GM03348 (cell line): ENCODE measurements around the gene OLFM4.
"Not testable (repeated sequence)": the region's sequence is repeated elsewhere in the genome, so short reads cannot be mapped to it uniquely, and the experiment has no call there.

ENCODE experiments used
- DNase-seq: peaks from one replicate; pipeline ENCODE4 v3.0.0; 2012; ENCODE audit warnings: low spot score

Gene OLFM4, protein sequence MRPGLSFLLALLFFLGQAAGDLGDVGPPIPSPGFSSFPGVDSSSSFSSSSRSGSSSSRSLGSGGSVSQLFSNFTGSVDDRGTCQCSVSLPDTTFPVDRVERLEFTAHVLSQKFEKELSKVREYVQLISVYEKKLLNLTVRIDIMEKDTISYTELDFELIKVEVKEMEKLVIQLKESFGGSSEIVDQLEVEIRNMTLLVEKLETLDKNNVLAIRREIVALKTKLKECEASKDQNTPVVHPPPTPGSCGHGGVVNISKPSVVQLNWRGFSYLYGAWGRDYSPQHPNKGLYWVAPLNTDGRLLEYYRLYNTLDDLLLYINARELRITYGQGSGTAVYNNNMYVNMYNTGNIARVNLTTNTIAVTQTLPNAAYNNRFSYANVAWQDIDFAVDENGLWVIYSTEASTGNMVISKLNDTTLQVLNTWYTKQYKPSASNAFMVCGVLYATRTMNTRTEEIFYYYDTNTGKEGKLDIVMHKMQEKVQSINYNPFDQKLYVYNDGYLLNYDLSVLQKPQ

DNA sequence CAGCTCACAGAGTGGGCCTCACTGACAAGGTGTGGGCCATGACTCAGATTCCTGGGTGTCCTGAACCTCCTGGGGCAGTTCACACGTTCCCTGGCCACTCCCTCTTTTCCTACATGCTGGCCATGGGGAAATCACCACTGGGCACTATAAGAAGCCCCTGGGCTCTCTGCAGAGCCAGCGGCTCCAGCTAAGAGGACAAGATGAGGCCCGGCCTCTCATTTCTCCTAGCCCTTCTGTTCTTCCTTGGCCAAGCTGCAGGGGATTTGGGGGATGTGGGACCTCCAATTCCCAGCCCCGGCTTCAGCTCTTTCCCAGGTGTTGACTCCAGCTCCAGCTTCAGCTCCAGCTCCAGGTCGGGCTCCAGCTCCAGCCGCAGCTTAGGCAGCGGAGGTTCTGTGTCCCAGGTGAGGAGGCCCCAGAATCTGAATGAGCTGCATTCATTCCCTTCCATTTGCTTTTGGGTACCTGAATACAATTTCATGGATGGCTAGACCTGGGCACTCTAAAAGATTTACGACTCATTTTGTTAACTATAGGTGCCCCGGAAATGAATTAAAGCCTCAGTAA, at the start of gene OLFM4:
Gene OLFM4 (plus strand): TSS at position 177 of the 567 bp plus-strand sequence. CDS start 24 bp downstream, at position 201.
- DNase-seq = no peak

DNA sequence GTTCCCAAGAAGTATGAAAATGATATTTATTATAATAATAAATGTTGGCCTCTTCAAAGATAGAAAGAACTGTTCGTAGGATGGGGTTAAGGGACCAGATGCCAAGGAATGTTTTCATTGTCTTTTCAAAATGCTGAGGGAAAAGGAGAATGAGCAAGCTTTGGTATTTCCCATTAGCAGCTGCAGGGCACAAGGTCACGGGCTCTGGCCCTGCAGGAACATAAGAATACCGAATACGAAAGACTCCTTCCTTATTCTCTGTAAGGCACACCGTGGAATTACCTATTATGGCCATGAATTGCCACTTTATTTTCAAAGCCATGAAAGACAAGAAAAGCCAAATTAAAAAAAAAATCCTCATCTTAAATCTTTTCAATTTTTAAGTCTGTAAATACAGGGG, 49.6 kb upstream of the OLFM4 start:
- DNase-seq = no peak

DNA sequence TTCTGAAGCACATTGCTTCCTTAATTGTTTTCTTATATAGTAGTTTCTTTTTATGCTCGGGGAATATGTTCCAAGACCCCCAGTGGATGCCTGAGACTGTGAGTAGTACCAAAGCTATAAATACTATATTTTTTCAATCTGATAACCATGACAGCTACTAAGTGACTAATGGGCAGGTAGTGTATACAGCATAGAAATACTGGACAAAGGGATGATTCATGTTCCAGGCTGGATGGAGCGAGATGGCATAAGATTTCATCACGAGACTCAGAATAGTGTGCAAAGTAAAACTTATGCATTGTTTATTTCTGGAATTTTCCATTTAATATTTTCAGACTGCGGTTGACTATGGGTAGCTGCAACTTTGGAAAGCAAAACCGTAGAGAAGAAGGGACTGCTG, 47.9 kb upstream of the OLFM4 start:
- no peak for DNase-seq

DNA sequence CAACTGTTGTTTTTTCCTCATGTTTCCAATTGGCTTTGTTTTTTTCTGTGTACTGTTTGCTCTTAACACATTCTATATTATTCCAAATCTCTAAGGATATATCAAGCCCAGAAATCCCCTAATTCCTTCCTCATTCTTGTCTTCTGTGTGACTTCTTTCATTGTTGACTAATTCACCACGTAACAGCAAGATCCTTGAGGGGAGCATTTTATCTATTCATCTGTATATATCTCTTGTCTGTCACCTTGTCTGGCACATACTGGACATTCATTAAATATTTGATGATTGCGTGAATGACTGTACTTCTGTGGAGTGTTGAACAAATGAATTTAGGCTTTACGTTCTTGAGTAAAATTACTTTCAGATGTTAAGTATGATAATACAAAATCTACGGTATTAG, 44.8 kb upstream of the OLFM4 start:
- DNase-seq = no peak

DNA sequence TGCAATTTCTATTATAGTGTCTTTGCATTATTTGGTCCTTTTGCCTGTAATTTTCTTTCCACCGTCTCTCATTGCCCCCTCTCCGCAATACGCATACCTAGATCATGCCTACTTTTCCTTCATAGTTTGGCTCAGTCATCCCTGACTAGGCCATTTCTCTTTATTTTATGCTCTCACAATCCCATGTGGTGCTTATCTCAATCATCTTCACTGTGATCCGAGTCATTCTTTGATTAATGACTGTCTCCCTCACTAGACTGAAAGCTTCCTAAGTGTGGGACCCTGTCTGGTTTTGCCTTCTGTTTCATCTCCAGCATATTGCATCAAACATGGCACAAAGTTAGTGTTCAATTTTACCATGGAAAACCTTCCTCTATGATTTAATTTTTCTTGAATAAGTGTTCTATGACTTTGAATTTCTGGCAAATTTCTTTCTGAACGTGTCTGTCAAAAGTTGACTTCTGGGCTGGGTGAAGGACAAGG, 43.7 kb upstream of the OLFM4 start:
- DNase-seq = no peak

DNA sequence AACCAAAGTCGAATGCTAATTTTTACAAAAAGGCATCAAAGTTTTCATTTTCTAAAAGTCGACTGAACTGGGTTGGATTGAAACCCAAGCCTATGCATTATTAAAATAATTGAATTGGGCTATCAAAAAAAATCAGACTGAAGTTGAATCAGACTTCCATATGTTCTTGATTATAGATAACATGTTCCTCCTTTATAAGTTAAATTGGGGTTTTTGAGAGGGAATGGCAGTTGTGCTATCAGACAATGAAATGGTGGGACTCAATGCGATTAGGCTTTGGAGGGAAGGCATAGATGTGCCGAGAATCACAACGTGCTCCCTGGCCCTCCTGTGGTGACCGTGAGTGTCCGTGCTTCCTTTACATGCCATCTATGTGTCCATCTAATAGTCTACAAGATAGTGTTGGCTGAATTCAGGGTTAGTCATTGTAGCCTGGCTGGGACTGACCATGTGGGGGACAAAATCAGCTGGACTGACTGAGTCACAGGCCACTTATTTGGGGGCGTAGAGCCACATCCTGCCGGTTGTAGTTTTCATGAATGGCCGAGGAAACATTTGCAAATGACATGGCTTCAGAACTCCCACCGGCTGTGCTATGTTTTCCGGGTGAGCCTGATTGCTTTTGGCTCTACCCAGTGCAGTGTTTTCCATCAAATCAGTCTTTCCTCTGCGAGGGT, 37.1 kb upstream of the OLFM4 start:
- no peak for DNase-seq

DNA sequence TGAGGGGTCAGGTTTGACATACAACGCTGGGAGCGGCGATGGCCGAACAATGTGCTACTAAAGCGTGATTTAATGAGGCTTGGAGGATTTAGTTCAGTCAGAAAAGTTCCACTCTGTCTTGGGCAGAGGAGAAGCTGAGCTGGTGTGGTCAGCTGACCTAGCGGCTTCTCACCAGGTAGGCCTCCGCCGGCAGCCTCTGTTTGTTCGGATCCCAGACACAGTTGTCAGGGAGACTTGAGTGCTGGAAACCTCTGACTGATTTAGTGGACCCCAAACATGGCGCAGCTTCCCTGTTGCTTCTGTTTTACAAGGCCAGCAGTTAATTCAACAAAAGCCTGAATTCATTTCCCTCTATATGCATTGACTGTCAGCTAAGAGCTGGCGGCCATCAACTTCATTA, 36.5 kb upstream of the OLFM4 start:
- DNase-seq = no peak

DNA sequence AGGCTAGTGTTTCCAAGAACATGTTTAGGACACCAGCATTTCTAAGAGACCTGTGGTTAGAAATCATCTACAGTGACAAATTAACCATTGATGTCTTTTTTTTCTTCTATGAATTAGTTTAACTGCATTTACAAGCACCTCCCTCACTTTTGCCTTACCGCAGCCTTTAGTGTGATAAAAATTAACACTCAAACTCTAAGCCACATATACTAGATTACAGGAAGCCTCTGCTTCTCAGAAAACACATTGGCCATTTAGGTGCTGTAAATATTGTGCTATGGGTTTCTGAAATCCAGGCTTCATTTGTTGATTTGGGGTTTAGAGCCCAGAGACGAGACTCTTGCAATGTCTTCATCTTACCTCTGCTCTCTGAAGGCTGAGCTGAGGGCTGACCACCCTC, 34.6 kb upstream of the OLFM4 start:
- DNase-seq = no peak

DNA sequence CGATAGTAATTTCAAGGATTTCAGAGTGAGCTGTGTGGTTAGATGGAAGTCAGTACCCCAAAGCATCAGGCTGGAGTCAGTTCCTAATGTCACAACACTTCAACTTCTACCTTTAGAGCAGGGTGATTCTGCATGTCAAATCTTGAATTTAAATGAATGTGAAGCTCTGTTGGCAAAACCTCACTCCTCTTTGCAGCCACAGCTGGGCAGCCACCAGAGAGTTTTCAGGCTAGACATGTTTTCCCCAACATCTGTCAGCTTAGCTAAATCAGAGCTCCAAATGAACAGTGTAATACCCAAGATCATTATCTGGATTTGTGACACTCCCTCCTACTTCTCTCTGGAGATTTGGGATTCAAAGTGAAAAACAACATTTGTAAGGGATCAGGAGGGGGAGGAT, 33.7 kb upstream of the OLFM4 start:
- DNase-seq = no peak

DNA sequence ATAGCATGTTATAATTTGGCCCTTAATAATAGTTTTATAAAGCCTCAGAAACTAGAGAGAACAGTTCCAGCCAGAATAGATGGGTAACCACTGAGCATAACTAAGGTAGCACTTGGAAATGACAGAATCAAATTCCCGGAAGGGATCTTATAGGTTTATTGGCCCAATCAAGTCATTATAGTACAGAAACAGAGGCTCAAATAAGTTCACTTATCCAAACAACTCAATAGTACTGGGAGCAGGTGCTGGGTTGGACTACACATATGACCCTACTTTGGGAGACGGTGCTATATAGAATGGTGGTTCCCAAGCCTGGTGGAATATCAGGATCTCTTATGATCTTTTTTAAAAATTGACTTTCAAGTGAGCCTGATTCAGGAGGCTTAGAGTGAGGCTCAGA, 32.7 kb upstream of the OLFM4 start:
- DNase-seq = no peak

DNA sequence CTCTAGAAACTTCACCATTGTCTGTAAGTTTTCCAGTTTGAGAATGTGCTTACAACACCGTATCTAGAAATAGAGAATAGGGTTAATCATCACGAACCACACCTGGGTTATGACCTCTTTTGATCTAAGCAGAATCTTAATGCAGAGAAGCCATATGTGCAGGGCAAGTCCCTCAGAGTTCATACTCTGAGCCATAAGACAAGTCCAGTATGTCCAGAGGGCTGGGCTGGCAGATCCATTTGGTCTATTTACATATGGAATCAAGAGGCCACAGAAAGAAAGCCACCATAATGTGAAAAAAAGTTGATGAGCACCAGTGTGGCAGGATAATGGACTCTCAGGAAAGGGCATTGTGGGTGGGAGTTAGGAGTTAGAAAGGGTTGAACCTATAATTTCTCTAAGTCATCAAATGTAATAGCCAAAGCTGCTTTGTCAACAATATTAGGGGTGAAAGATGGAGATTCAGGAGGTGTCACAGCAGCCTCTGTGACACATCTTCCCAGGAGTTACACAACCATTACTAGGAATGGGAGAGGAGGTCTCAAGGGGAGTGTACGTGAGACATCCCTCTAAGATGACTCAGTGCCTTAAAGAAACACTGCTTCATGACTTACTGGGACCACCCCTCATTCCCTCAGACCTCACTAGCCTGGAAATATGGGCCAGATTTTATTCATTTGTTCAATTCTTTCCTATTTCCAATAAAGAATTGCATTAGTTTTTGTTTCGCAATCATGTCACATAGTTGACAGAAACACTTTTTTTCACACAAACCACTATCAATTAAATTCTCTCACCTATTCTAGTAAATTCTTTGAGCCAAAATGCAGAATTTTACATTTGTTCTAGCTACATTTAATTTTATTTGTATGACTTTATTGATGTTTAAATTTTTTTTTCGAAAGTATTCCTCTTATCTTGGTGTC, 30.4 kb upstream of the OLFM4 start:
- DNase-seq = no peak

DNA sequence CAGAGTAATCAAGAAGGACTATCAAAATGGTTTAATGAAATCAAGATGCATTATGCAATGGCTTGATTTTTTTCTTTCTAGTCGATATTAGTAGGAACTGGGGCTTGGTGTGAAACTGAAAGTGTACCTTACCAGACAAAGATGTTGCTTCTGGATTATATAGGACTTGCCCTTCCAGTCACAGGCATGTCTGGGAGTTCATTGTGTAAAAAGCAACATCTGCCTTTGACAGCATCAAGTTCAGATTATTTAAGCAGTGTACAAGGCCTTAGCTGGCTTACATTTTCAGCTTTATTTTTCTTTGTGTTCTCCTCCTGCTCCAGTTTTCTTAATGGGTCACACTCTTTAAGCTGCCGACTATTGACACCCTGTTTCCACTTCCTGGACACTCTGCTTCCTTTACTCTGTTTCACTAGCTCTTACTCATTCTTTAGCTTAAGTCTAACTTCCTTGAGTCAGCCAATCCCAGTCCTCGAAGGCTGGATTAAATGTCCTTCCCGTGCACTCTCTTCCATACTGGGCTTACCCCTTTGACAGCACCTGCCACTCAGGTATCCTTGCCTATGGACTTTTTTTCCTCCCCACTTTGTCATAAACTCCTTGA, 29.4 kb upstream of the OLFM4 start:
- no peak for DNase-seq

DNA sequence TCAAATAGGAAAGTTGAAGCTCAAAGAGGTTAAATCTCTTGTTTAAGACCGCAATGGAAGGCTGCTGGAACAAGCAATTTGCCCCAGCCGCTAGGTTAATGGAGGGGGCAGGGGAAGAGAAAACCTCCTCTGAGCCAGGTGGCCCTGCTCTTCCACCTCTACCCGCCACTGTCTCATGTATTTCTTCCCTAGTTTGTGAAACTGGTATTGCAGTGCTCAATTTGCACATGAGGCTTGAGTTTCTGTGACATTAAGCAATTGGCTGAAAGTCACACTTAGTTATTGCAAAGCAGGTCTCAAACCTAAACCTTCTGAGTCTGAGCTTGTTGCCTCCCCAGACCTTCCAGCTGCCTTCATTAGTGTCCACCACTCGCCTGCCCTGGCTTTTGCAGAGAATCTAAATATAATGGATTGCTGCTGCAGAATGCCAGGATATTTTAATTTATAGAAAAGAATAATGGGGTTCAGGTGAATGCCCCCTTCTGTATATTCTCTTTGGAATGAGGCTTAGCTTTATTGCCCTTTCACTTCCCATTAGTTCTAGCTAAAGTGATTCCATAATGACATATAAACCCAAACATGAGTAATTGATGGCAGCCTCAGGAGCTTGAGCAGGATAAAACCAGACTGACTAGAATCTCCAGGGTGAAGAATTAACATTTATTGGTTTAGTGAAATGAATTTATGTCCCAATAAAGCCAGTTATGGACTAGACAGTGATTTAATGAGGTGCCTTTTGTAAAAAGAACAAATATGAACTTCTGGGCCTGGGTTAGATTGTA, 27.0 kb upstream of the OLFM4 start:
- no peak for DNase-seq

DNA sequence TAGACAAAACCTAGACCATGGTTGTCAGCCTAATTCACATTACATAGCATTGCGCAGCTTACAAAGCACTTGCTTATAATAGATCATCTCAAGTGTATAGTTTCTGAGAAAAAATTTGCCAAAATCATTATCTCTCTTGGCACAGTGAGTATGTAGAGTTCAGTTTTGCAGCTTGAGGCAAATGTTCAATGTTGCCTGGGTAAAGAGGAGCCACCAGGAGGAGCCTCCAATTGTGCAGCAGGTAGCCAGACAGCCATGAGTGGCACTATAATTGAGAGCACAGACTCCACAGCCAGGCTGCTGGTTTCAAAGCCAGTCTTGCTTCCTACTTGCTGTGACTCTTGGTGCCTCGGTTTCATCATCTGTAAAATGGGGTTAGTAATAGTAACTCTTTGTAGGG, 24.0 kb upstream of the OLFM4 start:
- no peak for DNase-seq

DNA sequence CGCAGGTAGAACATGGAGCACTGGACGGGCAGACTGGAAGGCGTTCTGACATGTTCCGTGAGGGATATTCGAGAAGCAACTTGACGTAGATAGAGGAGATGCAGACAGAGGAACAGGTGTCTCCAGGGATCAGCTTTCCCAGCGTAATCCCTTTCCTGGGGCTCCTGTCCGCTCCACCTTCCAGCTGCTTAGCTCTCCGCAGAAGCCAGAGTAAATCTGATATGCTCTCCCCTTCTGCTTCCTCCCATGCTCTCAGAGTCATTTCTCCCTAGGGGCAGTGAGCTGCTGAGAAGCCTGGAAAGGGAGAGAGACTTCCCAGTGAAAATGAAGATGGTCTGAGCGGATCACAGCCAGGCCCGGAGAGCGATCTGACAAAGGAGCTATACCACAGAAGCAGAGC, 23.0 kb upstream of the OLFM4 start:
- DNase-seq = no peak

DNA sequence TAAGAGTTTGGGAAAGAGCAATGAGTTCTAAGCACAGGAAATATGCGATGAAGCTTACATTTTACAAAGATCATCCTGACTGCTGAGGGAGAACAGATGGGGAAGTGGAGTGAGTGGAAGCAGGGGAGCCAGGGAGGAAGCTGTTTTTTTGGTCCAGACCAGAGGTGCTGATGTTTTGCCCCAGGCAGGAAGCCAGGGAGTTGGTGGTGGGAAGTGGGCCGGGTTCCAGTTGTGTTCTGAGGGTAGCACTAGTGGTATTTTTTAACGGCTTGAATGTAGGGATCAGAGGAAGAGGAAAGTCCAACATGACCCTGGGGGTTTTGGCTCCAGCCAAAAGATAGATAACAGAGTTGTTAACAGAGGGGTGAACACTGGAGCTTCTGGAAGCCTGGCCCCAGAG, 20.7 kb upstream of the OLFM4 start:
- DNase-seq = no peak

DNA sequence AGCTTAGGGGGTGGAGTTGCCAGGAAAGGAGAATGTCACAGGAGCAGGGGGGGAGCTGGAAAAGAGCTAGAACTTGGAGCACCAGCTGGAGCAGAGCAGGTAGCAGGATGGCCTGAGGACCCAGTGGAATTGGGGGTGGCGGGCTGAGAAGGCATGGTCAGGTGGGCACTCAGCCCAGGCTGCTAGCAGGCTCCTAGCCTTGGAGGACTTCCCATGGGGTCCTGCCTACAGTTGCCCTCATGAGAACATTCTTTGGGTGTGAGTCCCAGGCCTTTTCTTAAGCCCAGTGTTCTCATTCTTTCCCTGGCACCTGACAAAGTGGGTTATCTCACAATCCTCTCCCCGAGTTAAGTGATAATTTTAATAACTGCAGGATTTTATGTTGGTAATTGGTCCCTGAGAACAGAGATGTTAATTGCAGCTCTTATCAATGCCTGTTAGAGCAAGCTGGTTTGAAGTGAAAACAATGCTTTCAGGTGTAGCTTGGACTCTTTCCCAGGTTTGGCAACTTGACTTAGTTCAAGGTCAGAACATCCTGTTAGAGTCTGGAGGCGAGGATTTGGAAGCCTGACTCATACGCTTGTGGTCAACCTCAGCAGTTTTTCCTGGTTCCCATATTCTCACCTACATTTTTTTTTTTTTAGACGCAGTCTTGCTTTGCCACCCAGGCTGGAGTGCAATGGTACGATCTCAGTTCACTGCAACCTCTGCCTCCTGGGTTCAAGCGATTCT, 18.1 kb upstream of the OLFM4 start:
- no peak for DNase-seq

DNA sequence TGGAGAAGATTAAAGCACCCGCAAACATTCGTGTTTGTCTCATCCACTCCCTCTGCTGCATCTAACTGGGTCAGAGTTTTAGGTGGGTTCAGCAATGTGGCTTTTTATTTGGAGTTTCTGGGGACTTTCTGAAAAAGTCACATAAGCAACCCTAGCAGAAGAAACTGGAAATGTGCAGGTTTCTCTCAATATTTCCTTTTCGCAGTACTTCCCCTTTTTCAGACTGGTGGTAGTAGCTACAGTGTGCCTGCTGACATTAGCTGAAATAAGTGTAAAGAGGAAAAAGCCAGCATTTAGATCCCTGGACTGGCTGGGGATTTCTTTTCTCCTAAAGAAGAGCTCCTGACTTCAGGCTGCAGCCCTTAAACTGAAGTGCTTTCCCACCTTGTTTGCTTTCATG, 15.9 kb upstream of the OLFM4 start:
- DNase-seq = no peak

DNA sequence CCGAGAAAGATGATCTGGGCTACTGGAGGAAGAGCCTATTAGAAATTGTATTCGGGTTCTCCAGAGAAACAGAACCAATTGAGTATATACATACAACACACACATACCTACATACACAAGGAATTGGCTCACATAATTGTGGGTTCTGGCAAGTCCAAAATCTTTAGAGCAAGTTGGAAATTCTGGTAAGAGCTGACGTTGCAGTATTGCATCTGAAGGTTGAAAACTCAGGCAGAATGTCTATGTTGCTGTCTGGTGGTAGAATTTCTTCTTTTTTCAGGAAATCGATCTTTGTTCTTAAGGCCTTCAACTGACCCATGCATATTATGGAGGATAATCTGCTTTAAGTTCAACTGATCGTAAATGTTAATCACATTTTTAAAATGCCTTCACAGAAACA, 15.5 kb upstream of the OLFM4 start:
- no peak for DNase-seq

DNA sequence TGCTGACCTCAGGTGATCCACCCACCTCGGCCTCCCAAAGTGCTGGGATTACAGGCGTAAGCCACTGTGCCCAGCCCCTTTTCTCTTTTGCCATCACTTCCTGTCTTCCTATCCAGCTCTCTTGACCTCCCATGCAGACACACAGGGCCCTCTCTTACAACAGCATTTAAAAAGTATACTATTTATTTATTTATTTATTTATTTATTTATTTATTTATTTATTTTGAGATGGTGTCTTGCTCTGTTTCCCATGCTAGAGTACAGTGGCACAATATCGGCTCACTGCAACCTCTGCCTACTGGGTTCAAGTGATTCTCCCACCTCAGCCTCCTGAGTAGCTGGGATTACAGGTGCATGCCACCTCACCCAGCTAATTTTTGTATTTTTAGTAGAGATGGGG, 14.6 kb upstream of the OLFM4 start:
- DNase-seq = not testable (repeated sequence)
